HG03175 (cell line): Measurements from ENCODE around the gene SEMA4G.

Experiments used
- ATAC-seq: cut with Tn5 transposase; IDR thresholded peaks from one replicate; pipeline ENCODE4 v1.9.1; 2021; ENCODE audit warnings: mild to moderate bottlenecking, moderate library complexity; ENCODE audit not compliant: unreplicated experiment

SEMA4G gene

GRCh38 chr10:100969187-100970075, at the start of gene SEMA4G:
Gene SEMA4G, plus strand, starts transcription at chr10:100969504. Its CDS starts 3,409 bp downstream, at chr10:100972913.
- peak; percentile 54 for ATAC-seq

- ATAC-seq, result no peak
Observed at GRCh38 chr10:100923580-100923979, 45.7 kb upstream of the SEMA4G start.

- no peak for ATAC-seq
Observed at GRCh38 chr10:100927266-100927665, 42.0 kb upstream of the SEMA4G start.

GRCh38 chr10:100928039-100928438, 41.3 kb upstream of the SEMA4G start:
- no peak for ATAC-seq

- ATAC-seq, result no peak
Observed at GRCh38 chr10:100930368-100930767, 38.9 kb upstream of the SEMA4G start.

- ATAC-seq, result no peak
Observed at GRCh38 chr10:100934084-100934659, 35.1 kb upstream of the SEMA4G start.

GRCh38 chr10:100939763-100940344, 29.4 kb upstream of the SEMA4G start:
- no peak for ATAC-seq

- no peak for ATAC-seq
Observed at GRCh38 chr10:100942229-100942628, 27.1 kb upstream of the SEMA4G start.

- ATAC-seq, result no peak
Observed at GRCh38 chr10:100943508-100943907, 25.8 kb upstream of the SEMA4G start.

GRCh38 chr10:100945754-100946153, 23.6 kb upstream of the SEMA4G start:
- no peak for ATAC-seq

GRCh38 chr10:100948916-100949315, 20.4 kb upstream of the SEMA4G start:
- ATAC-seq, result no peak

GRCh38 chr10:100960251-100960650, 9.1 kb upstream of the SEMA4G start:
- ATAC-seq, result no peak

GRCh38 chr10:100962351-100963080, 6.8 kb upstream of the SEMA4G start:
- no peak for ATAC-seq

- ATAC-seq, result no peak
Observed at GRCh38 chr10:100963826-100964225, 5.5 kb upstream of the SEMA4G start.

- ATAC-seq, result no peak
Observed at GRCh38 chr10:100965820-100966219, 3.5 kb upstream of the SEMA4G start.

- ATAC-seq, result no peak
Observed at GRCh38 chr10:100966887-100967286, 2.4 kb upstream of the SEMA4G start.

GRCh38 chr10:100967332-100967731, 2.0 kb upstream of the SEMA4G start:
- ATAC-seq, result no peak

GRCh38 chr10:100968062-100968736, 1.1 kb upstream of the SEMA4G start:
- no peak for ATAC-seq

- ATAC-seq, result no peak
Observed at GRCh38 chr10:100968863-100969186, 479 bp upstream of the SEMA4G start.

- ATAC-seq, result no peak
Observed at GRCh38 chr10:100970076-100970913, 991 bp downstream of the SEMA4G start.
